BLaER1 (cell line): ENCODE data around the gene MANF.

Experiments
- H3K27ac ChIP-seq: shearing (Covaris generic); formaldehyde crosslinking; 2 replicates; pipeline ENCODE4 v1.8.1; 2022
- H3K27me3 ChIP-seq: shearing (Covaris generic); formaldehyde crosslinking; 2 replicates; pipeline ENCODE4 v1.8.1; 2022
- H3K36me3 ChIP-seq: shearing (Covaris generic); formaldehyde crosslinking; 2 replicates; pipeline ENCODE4 v1.8.1; 2022
- H3K4me1 ChIP-seq: shearing (Covaris generic); formaldehyde crosslinking; 2 replicates; pipeline ENCODE4 v1.8.1; 2022
- H3K4me2 ChIP-seq: shearing (Covaris generic); formaldehyde crosslinking; 2 replicates; pipeline ENCODE4 v1.8.1; 2022
- H3K4me3 ChIP-seq: shearing (Covaris generic); formaldehyde crosslinking; 2 replicates; pipeline ENCODE4 v1.8.1; 2022
- H3K9ac ChIP-seq: shearing (Covaris generic); formaldehyde crosslinking; 2 replicates; pipeline ENCODE4 v1.8.1; 2022
- H3K9me3 ChIP-seq: shearing (Covaris generic); formaldehyde crosslinking; 2 replicates; pipeline ENCODE4 v1.8.1; 2022
- H4K20me1 ChIP-seq: shearing (Covaris generic); formaldehyde crosslinking; 2 replicates; pipeline ENCODE4 v1.8.1; 2022
- Cebpa-rat ChIP-seq: shearing (Covaris generic); IDR thresholded peaks from 2 replicates; pipeline ENCODE4 v1.8.1; 2022

MANF gene

GRCh38 chr3:51422211-51422610, 37.1 kb downstream of the MANF start:
- H3K27ac ChIP-seq, result no peak overlapping the region
- no peak overlapping the region for H3K4me3 ChIP-seq
- no peaks in the 10 kb centered on the region for H3K9me3 ChIP-seq
- no peak for TF ChIP-seq Cebpa-rat
- no peak overlapping the region for H3K4me2 ChIP-seq
- peaks cover 95% of the 10 kb centered on the region for H3K36me3 ChIP-seq
- H3K27me3 ChIP-seq, result no peaks in the 10 kb centered on the region
- no peaks in the 10 kb centered on the region for H4K20me1 ChIP-seq
- no peak overlapping the region for H3K9ac ChIP-seq
- H3K4me1 ChIP-seq, result no peaks in the 10 kb centered on the region

GRCh38 chr3:51426921-51427320, 41.8 kb downstream of the MANF start:
- Histone ChIP-seq H3K36me3 (peaks cover 95% of the 10 kb centered on the region), H3K4me2 (no peak overlapping the region), H3K27ac (no peak overlapping the region), H3K4me3 (no peak overlapping the region), H3K9me3 (no peaks in the 10 kb centered on the region), H3K27me3 (no peaks in the 10 kb centered on the region), H3K4me1 (no peaks in the 10 kb centered on the region), H4K20me1 (no peaks in the 10 kb centered on the region), H3K9ac (no peak overlapping the region)
- no peak for TF ChIP-seq Cebpa-rat

- peaks cover 2% of the 10 kb centered on the region for H4K20me1 ChIP-seq
- H3K4me2 ChIP-seq, result no peak overlapping the region
- H3K9me3 ChIP-seq, result no peaks in the 10 kb centered on the region
- no peak overlapping the region for H3K9ac ChIP-seq
- no peaks in the 10 kb centered on the region for H3K27me3 ChIP-seq
- H3K27ac ChIP-seq, result no peak overlapping the region
- H3K4me1 ChIP-seq, result no peaks in the 10 kb centered on the region
- H3K36me3 ChIP-seq, result peaks cover 95% of the 10 kb centered on the region
- H3K4me3 ChIP-seq, result no peak overlapping the region
- no peak for TF ChIP-seq Cebpa-rat
Measured at GRCh38 chr3:51429138-51429537, 44.0 kb downstream of the MANF start.

GRCh38 chr3:51434110-51434509, 49.0 kb downstream of the MANF start:
- no peaks in the 10 kb centered on the region for H3K9me3 ChIP-seq
- no peak overlapping the region for H3K9ac ChIP-seq
- no peak overlapping the region for H3K4me3 ChIP-seq
- peaks cover 89% of the 10 kb centered on the region for H3K36me3 ChIP-seq
- no peak overlapping the region for H3K27ac ChIP-seq
- no peaks in the 10 kb centered on the region for H3K27me3 ChIP-seq
- peaks cover 13% of the 10 kb centered on the region for H4K20me1 ChIP-seq
- no peak for TF ChIP-seq Cebpa-rat
- H3K4me1 ChIP-seq, result no peaks in the 10 kb centered on the region
- H3K4me2 ChIP-seq, result no peak overlapping the region

- H3K27me3 ChIP-seq, result no peaks in the 10 kb centered on the region
- H3K4me3 ChIP-seq, result no peak overlapping the region
- H3K9ac ChIP-seq, result no peak overlapping the region
- H3K4me2 ChIP-seq, result no peak overlapping the region
- no peaks in the 10 kb centered on the region for H3K9me3 ChIP-seq
- peaks cover 13% of the 10 kb centered on the region for H4K20me1 ChIP-seq
- H3K27ac ChIP-seq, result no peak overlapping the region
- no peaks in the 10 kb centered on the region for H3K4me1 ChIP-seq
- peaks cover 89% of the 10 kb centered on the region for H3K36me3 ChIP-seq
- TF ChIP-seq Cebpa-rat, result no peak
Measured at GRCh38 chr3:51434746-51435327, 49.7 kb downstream of the MANF start.

GRCh38 chr3:51436998-51437639, 52.0 kb downstream of the MANF start:
- TF ChIP-seq Cebpa-rat, result no peak
- Histone ChIP-seq H3K4me3 (no peak overlapping the region), H3K9ac (no peak overlapping the region), H3K4me1 (no peaks in the 10 kb centered on the region), H3K36me3 (peaks cover 89% of the 10 kb centered on the region), H3K27ac (no peak overlapping the region), H3K9me3 (no peaks in the 10 kb centered on the region), H4K20me1 (peaks cover 13% of the 10 kb centered on the region), H3K4me2 (no peak overlapping the region), H3K27me3 (no peaks in the 10 kb centered on the region)
